ENCODE measurements around the gene PARD3B.
A peak's percentile ranks its signal among the peaks of the same experiment; 100 is the strongest.
"Not testable (repeated sequence)": the region's sequence is repeated elsewhere in the genome, so short reads cannot be mapped to it uniquely, and the experiment has no call there.

Gene PARD3B

GRCh38 chr2:204559358-204559757 lies 14.1 kb downstream of the PARD3B start:
- DNase-seq; H3K36me3 Mint-ChIP-seq (ENCODE audit: low read depth); H3K4me1 Mint-ChIP-seq; H3K9me3 Mint-ChIP-seq; H3K27ac Mint-ChIP-seq; H3K4me3 Mint-ChIP-seq; ATAC-seq: not testable (repeated sequence)
- H3K27me3 Mint-ChIP-seq: peaks cover 10% of the 10 kb centered on the region

GRCh38 chr2:204560902-204561301 lies 15.6 kb downstream of the PARD3B start:
- H3K4me3 Mint-ChIP-seq: no peak overlapping the region
- no peak overlapping the region for H3K27ac Mint-ChIP-seq
- H3K27me3 Mint-ChIP-seq: peaks cover 10% of the 10 kb centered on the region
- H3K9me3 Mint-ChIP-seq: peaks cover 5% of the 10 kb centered on the region
- no peaks in the 10 kb centered on the region for H3K4me1 Mint-ChIP-seq
- peaks cover 2% of the 10 kb centered on the region for H3K36me3 Mint-ChIP-seq (ENCODE audit: low read depth)
- DNase-seq (no peak), ATAC-seq (no peak)

DNA sequence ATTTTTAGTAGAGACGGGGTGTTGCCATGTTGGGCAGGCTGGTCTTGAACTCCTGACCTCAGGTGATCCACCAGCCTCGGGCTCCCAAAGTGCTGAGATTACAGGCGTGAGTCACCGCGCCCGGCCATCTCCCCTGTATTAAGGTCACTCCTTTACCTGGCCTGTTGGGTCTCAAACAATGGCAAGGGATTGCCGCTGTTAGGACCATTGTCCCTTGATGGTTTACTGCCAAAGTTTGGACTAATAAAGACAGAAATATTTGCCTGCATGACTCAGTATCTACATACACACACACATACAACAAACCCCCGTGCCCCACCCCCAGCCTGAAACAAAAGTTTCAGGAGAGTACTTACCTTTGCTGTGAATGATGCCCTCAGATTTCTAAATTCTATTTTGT lies 16.5 kb downstream of the PARD3B start:
- DNase-seq: no peak
- Mint-ChIP-seq H3K27me3 (peaks cover 10% of the 10 kb centered on the region), H3K36me3 (ENCODE audit: low read depth) (peaks cover 2% of the 10 kb centered on the region), H3K27ac (no peak overlapping the region), H3K9me3 (peaks cover 5% of the 10 kb centered on the region), H3K4me1 (no peaks in the 10 kb centered on the region), H3K4me3 (no peak overlapping the region)
- ATAC-seq: no peak

DNA sequence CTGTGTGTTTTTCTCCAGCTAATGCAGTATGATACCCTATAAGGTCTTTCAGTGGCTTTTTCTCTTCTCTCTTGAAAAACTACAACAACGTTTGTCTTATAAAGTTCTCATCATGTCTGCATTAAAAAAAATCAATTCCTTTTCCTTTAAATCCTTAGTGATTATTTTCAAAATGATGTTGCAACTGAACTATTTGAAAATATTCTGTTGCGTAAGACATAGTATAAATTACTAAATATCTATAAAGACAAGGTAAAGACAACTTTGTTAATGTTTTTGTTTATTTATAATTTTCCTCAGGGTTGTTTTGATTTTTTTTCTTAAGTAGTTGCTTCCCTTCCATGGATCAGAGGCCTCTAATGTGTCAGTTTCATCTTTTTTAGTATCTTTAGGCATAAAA lies 21.2 kb downstream of the PARD3B start:
- Mint-ChIP-seq H3K4me3 (no peak overlapping the region), H3K36me3 (ENCODE audit: low read depth) (no peaks in the 10 kb centered on the region), H3K27me3 (peaks cover 3% of the 10 kb centered on the region), H3K9me3 (no peaks in the 10 kb centered on the region), H3K27ac (no peak overlapping the region), H3K4me1 (no peaks in the 10 kb centered on the region)
- no peak for DNase-seq
- no peak for ATAC-seq

- no peak for ATAC-seq
- no peak for DNase-seq
- Mint-ChIP-seq H3K4me1 (no peaks in the 10 kb centered on the region), H3K9me3 (no peaks in the 10 kb centered on the region), H3K27ac (no peak overlapping the region), H3K27me3 (peaks cover 2% of the 10 kb centered on the region), H3K4me3 (no peak overlapping the region), H3K36me3 (ENCODE audit: low read depth) (no peaks in the 10 kb centered on the region)
Measured at GRCh38 chr2:204570421-204570820, 25.1 kb downstream of the PARD3B start.

DNA sequence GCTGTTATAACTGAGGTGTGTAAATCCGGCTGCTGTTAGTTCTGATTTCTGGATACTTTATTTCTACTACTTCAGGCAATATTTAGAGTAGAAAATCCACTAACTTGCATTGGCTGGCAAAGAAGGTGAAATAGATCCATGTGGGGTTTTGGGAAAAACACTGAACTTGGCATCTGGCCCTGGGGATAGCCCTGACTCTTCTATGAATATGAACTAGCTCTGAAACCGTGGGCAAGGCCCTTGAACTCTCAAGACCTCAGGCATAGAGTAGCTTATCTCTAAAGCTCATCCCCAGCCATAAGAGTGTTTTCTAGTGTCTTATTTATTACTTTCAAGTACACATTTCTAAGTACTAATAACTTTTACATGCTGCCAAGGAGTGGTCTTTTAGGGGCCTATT lies 25.8 kb downstream of the PARD3B start:
- no peak for ATAC-seq
- no peaks in the 10 kb centered on the region for H3K36me3 Mint-ChIP-seq (ENCODE audit: low read depth)
- DNase-seq: no peak
- H3K27ac Mint-ChIP-seq: no peak overlapping the region
- H3K4me3 Mint-ChIP-seq: no peak overlapping the region
- H3K4me1 Mint-ChIP-seq: peaks cover under 1% of the 10 kb centered on the region
- H3K9me3 Mint-ChIP-seq: no peaks in the 10 kb centered on the region
- peaks cover 2% of the 10 kb centered on the region for H3K27me3 Mint-ChIP-seq

- Mint-ChIP-seq H3K27ac (no peak overlapping the region), H3K27me3 (peaks cover 2% of the 10 kb centered on the region), H3K36me3 (ENCODE audit: low read depth) (no peaks in the 10 kb centered on the region), H3K4me3 (no peak overlapping the region), H3K4me1 (peaks cover 9% of the 10 kb centered on the region), H3K9me3 (no peaks in the 10 kb centered on the region)
- DNase-seq: no peak
- ATAC-seq: no peak
Measured at GRCh38 chr2:204571911-204572310, 26.6 kb downstream of the PARD3B start.

GRCh38 chr2:204573221-204573620 lies 27.9 kb downstream of the PARD3B start:
- no peak for ATAC-seq
- Mint-ChIP-seq H3K27me3 (no peaks in the 10 kb centered on the region), H3K27ac (no peak overlapping the region), H3K4me1 (peaks cover 9% of the 10 kb centered on the region), H3K36me3 (ENCODE audit: low read depth) (no peaks in the 10 kb centered on the region), H3K9me3 (no peaks in the 10 kb centered on the region), H3K4me3 (no peak overlapping the region)
- DNase-seq: no peak

DNA sequence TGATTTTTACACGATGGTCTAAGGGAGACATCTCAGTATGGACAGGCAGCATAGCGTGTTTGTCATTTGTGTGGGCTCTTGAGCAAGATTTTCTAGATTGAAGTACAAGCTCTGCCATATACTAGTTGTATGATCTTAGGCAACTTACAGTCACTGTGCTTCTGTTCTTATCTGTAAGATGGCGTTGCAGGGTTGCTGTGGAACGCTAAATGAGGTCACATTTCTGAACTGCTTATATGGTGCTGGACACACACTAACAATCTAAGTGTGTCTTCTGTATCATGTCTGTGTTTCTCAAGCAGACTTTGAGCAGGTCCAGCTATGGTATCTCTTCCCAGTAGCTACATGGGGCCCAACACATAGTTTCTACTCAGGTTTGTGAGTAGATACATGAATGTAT lies 29.2 kb downstream of the PARD3B start:
- DNase-seq (no peak), ATAC-seq (no peak)
- H3K27ac Mint-ChIP-seq: no peak overlapping the region
- H3K27me3 Mint-ChIP-seq: no peaks in the 10 kb centered on the region
- H3K4me1 Mint-ChIP-seq: peaks cover 9% of the 10 kb centered on the region
- no peak overlapping the region for H3K4me3 Mint-ChIP-seq
- H3K9me3 Mint-ChIP-seq: peaks cover 4% of the 10 kb centered on the region
- H3K36me3 Mint-ChIP-seq (ENCODE audit: low read depth): no peaks in the 10 kb centered on the region

DNA sequence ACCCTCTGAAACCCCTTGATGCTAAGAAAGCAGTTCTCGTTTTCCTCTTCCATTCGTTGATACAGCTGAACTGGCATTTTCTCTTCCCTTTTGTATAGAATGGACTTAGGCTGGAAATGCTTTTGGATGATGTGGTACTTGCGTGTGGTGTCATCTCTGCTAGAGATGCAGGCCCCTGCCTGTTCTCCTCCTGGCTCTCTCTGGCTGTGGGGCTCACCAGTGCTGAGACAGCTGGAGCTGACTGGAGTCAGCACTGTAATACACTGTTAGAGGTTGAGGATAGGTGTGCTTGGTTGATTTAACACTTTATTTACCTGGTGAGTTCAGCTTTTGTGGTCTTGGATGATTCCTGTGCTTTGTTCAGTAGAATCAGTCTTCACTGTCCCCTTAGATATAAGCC lies 30.2 kb downstream of the PARD3B start:
- no peaks in the 10 kb centered on the region for H3K36me3 Mint-ChIP-seq (ENCODE audit: low read depth)
- H3K27me3 Mint-ChIP-seq: no peaks in the 10 kb centered on the region
- peaks cover 9% of the 10 kb centered on the region for H3K4me1 Mint-ChIP-seq
- DNase-seq (no peak), ATAC-seq (no peak)
- no peak overlapping the region for H3K4me3 Mint-ChIP-seq
- H3K27ac Mint-ChIP-seq: no peak overlapping the region
- peaks cover 4% of the 10 kb centered on the region for H3K9me3 Mint-ChIP-seq

- Mint-ChIP-seq H3K36me3 (ENCODE audit: low read depth) (no peaks in the 10 kb centered on the region), H3K9me3 (peaks cover 4% of the 10 kb centered on the region), H3K27ac (no peak overlapping the region), H3K27me3 (peaks cover 3% of the 10 kb centered on the region), H3K4me3 (no peak overlapping the region), H3K4me1 (peaks cover 9% of the 10 kb centered on the region)
- peak; percentile 71 for ATAC-seq
- DNase-seq: peak; percentile 5
Measured at GRCh38 chr2:204576362-204576979, 31.2 kb downstream of the PARD3B start.

DNA sequence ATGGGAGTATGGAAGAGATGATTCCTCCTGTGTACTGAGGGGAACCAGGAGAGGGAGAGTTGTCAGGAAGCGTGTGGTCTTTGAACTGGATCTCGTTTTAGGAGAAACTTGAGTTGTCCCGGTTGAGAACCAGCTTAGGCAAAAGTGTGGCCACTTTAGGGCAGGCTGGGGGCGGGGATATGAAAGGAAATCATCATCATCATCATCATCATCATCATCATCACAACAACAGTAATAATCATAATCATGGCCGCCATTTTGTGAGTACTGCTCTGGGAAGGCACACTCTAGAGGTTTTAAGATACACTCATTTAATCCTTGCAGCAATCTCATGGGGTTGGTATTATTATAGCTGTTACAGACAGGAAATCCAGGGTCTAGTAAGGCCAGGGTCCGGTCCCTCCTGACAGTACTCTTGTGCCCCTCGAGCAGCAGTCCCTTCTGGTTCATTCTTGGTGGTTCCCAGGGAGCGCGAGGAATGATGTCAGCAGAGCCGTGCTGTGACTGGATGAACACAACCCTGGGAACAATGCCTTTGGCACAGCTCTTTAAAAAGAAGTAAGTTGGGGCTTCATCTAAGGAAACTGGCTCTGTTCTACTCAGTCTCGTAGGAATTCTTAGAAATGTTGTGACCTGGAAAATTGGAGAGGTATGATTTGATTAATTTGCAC lies 33.8 kb downstream of the PARD3B start:
- ATAC-seq (no peak), DNase-seq (no peak)
- Mint-ChIP-seq H3K36me3 (ENCODE audit: low read depth) (no peaks in the 10 kb centered on the region), H3K9me3 (peaks cover 4% of the 10 kb centered on the region), H3K4me1 (peaks cover 9% of the 10 kb centered on the region), H3K27ac (no peak overlapping the region), H3K4me3 (no peak overlapping the region), H3K27me3 (peaks cover 5% of the 10 kb centered on the region)

DNA sequence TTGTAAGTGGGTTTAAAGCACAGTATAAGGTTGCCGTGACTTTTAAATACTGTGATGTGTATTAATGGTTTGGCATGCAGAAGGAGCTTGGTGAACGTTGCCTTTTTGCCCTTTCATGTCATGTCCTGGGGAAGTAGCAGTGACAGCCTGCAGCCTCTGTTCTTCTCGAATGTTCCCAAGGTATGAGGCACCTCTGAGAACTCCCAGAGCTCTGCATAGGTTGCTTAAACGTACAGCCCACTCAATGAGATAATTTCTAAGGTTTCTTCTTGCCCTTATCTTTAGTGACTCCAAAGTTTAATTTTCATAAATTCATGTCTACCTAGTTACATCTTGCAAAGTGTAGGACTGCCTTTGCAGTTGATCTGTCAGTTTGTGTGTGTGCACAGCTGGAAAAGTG lies 36.7 kb downstream of the PARD3B start:
- Mint-ChIP-seq H3K4me1 (no peaks in the 10 kb centered on the region), H3K27me3 (peaks cover 5% of the 10 kb centered on the region), H3K36me3 (ENCODE audit: low read depth) (no peaks in the 10 kb centered on the region), H3K27ac (no peak overlapping the region), H3K9me3 (peaks cover 4% of the 10 kb centered on the region), H3K4me3 (no peak overlapping the region)
- ATAC-seq (no peak), DNase-seq (no peak)

GRCh38 chr2:204583773-204584172 lies 38.5 kb downstream of the PARD3B start:
- Mint-ChIP-seq H3K36me3 (ENCODE audit: low read depth) (no peaks in the 10 kb centered on the region), H3K4me3 (no peak overlapping the region), H3K4me1 (no peaks in the 10 kb centered on the region), H3K9me3 (peaks cover 1% of the 10 kb centered on the region), H3K27ac (no peak overlapping the region), H3K27me3 (peaks cover 5% of the 10 kb centered on the region)
- ATAC-seq (no peak), DNase-seq (no peak)

DNA sequence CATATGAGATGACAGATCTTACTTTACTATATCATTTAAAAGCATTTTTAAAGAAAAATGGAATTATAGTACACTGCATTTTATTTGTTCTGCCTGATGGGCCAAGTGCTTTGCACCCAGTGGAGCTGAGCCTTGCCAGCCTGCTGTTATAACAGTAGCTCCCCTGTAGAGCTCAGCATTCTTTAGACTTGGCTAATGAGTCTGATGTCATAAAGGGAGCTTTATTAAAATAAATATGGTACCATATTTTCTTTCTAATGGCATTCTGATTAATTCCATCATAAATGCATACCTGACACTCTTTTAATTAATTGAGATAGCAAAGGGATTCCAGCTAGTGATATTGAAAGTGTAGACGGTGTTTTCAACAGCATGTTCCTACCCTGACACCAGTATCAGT lies 40.7 kb downstream of the PARD3B start:
- Mint-ChIP-seq H3K4me1 (no peaks in the 10 kb centered on the region), H3K4me3 (no peak overlapping the region), H3K27me3 (peaks cover 5% of the 10 kb centered on the region), H3K36me3 (ENCODE audit: low read depth) (peaks cover 1% of the 10 kb centered on the region), H3K27ac (no peak overlapping the region), H3K9me3 (peaks cover 10% of the 10 kb centered on the region)
- ATAC-seq (no peak), DNase-seq (no peak)

Measured in activated naive CD8-positive, alpha-beta T cell treated with anti-CD3 and anti-CD28 coated beads, Interleukin-2, amount 50 U/mL, for 24 hours (primary cell).